ENCODE data around the gene RFK.
"Not testable (repeated sequence)": the region's sequence is repeated elsewhere in the genome, so short reads cannot be mapped to it uniquely, and the experiment has no call there.

RFK gene

GRCh38 chr9:76394195-76394959 lies at the start of gene RFK:
TSS of gene RFK (minus strand) at chr9:76394426. CDS start at chr9:76394171, 255 bp downstream.
- peak; percentile 35 for TF ChIP-seq CTCF (IDR thresholded peaks at IDR 0.05)
- Histone ChIP-seq H3K4me1 (peaks cover 3% of the 10 kb centered on the region), H3K4me2 (ENCODE audit: low read length) (peak within 1 kb of the TSS; percentile 74), H3K9ac (peak within 1 kb of the TSS; percentile 61), H3K9me3 (ENCODE audit: control insufficient read depth, low read length) (no peaks in the 10 kb centered on the region), H3K27ac (peak within 1 kb of the TSS; percentile 98), H2AFZ (peak within 1 kb of the TSS; percentile 95), H3K79me2 (no peaks in the 10 kb centered on the region), H3K36me3 (ENCODE audit: control insufficient read depth, insufficient read depth, low read length) (no peaks in the 10 kb centered on the region), H3K27me3 (ENCODE audit: control insufficient read depth, insufficient read depth, low read length) (no peaks in the 10 kb centered on the region), H3K4me3 (ENCODE audit: low read depth, low read length) (peak within 1 kb of the TSS; percentile 88)

- H3K4me2 ChIP-seq (ENCODE audit: low read length), result peak overlapping the region; percentile 3
- peaks cover 29% of the 10 kb centered on the region for H3K4me1 ChIP-seq
- TF ChIP-seq CTCF (IDR thresholded peaks at IDR 0.05), result no peak
- H3K27ac ChIP-seq, result peak overlapping the region; percentile 88
- no peak overlapping the region for H3K9ac ChIP-seq
- H3K9me3 ChIP-seq (ENCODE audit: control insufficient read depth, low read length), result no peaks in the 10 kb centered on the region
- H3K27me3 ChIP-seq (ENCODE audit: control insufficient read depth, insufficient read depth, low read length), result no peaks in the 10 kb centered on the region
- H3K36me3 ChIP-seq (ENCODE audit: control insufficient read depth, insufficient read depth, low read length), result no peaks in the 10 kb centered on the region
- H2AFZ ChIP-seq, result peak overlapping the region; percentile 72
- H3K79me2 ChIP-seq, result no peaks in the 10 kb centered on the region
- H3K4me3 ChIP-seq (ENCODE audit: low read depth, low read length), result no peak overlapping the region
Measured at GRCh38 chr9:76443887-76444286, 49.7 kb upstream of the RFK start.

- Histone ChIP-seq H3K36me3 (ENCODE audit: control insufficient read depth, insufficient read depth, low read length) (no peaks in the 10 kb centered on the region), H3K4me3 (ENCODE audit: low read depth, low read length) (no peak overlapping the region), H3K27me3 (ENCODE audit: control insufficient read depth, insufficient read depth, low read length) (no peaks in the 10 kb centered on the region), H3K27ac (peak overlapping the region; percentile 88), H3K4me1 (peaks cover 23% of the 10 kb centered on the region), H3K9ac (no peak overlapping the region), H3K9me3 (ENCODE audit: control insufficient read depth, low read length) (no peaks in the 10 kb centered on the region), H2AFZ (peak overlapping the region; percentile 70), H3K4me2 (ENCODE audit: low read length) (no peak overlapping the region), H3K79me2 (no peaks in the 10 kb centered on the region)
- TF ChIP-seq CTCF (IDR thresholded peaks at IDR 0.05), result no peak
Measured at GRCh38 chr9:76441551-76442322, 47.5 kb upstream of the RFK start.

- no peak overlapping the region for H2AFZ ChIP-seq
- no peak overlapping the region for H3K4me2 ChIP-seq (ENCODE audit: low read length)
- H3K4me1 ChIP-seq, result peaks cover 10% of the 10 kb centered on the region
- H3K36me3 ChIP-seq (ENCODE audit: control insufficient read depth, insufficient read depth, low read length), result no peaks in the 10 kb centered on the region
- H3K9me3 ChIP-seq (ENCODE audit: control insufficient read depth, low read length), result no peaks in the 10 kb centered on the region
- H3K27me3 ChIP-seq (ENCODE audit: control insufficient read depth, insufficient read depth, low read length), result no peaks in the 10 kb centered on the region
- H3K27ac ChIP-seq, result no peak overlapping the region
- TF ChIP-seq CTCF (IDR thresholded peaks at IDR 0.05), result no peak
- no peaks in the 10 kb centered on the region for H3K79me2 ChIP-seq
- no peak overlapping the region for H3K9ac ChIP-seq
- H3K4me3 ChIP-seq (ENCODE audit: low read depth, low read length), result no peak overlapping the region
Measured at GRCh38 chr9:76438841-76439588, 44.8 kb upstream of the RFK start.

- H3K79me2 ChIP-seq; H3K27ac ChIP-seq; H3K4me1 ChIP-seq; H3K27me3 ChIP-seq (ENCODE audit: control insufficient read depth, insufficient read depth, low read length); H3K4me3 ChIP-seq (ENCODE audit: low read depth, low read length); H3K4me2 ChIP-seq (ENCODE audit: low read length); H3K9ac ChIP-seq; H3K9me3 ChIP-seq (ENCODE audit: control insufficient read depth, low read length); H2AFZ ChIP-seq; H3K36me3 ChIP-seq (ENCODE audit: control insufficient read depth, insufficient read depth, low read length): not testable (repeated sequence)
Measured at GRCh38 chr9:76437017-76437699, 42.9 kb upstream of the RFK start.

- not testable (repeated sequence) for H3K4me2 ChIP-seq (ENCODE audit: low read length); H3K4me1 ChIP-seq; H3K27me3 ChIP-seq (ENCODE audit: control insufficient read depth, insufficient read depth, low read length); H3K9me3 ChIP-seq (ENCODE audit: control insufficient read depth, low read length); H3K36me3 ChIP-seq (ENCODE audit: control insufficient read depth, insufficient read depth, low read length); H3K27ac ChIP-seq; H3K9ac ChIP-seq; H3K4me3 ChIP-seq (ENCODE audit: low read depth, low read length); H2AFZ ChIP-seq; H3K79me2 ChIP-seq
Measured at GRCh38 chr9:76434897-76435296, 40.7 kb upstream of the RFK start.

All from parathyroid adenoma (tissue), 2 donors.